Endothelial cell of umbilical vein (primary cell): Measurements from ENCODE around the gene UHRF1. TPM values are rescaled to one million over a fixed set of nuclear protein-coding genes. Genes with fewer than 3 reads are reported as not detected.

Experiments used
- BruUV-seq: library from RNA; stranded (reverse); fragments of 400-500 nt; replicated peaks from 2 replicates; lab custom pipeline; 2021; lab: Mats Ljungman, UMichigan
- CTCF ChIA-PET: fragments of 300-600, 350-600 bp; sonication (Branson Sonifier 250); formaldehyde crosslinking; loops from one replicate; lab custom pipeline; 2021; ENCODE audit warnings: antibody characterized with exemption, inconsistent platforms; lab: Charles Lee
- POLR2A ChIA-PET: fragments of 300-600, 350-600 bp; sonication (Branson Sonifier 250); formaldehyde crosslinking; loops from one replicate; lab custom pipeline; 2021; ENCODE audit warnings: antibody characterized with exemption, inconsistent platforms; lab: Charles Lee
- DNase-seq: peaks from one replicate; pipeline ENCODE4 v3.0.0-alpha.2; 2011; ENCODE audit warnings: low read depth, low spot score
- FAIRE-seq: peaks from 2 replicates; lab custom pipeline; 2011; peaks lifted over from hg19 to GRCh38; lab: Jason Lieb, UNC
- H2AFZ ChIP-seq: 2 replicates; pipeline ENCODE4 v1.6.0; 2012; ENCODE audit warnings: low read depth, low read length, control low read depth, inconsistent platforms
- H3K27ac ChIP-seq: 2 replicates; pipeline ENCODE4 v1.5.1; 2011; ENCODE audit warnings: low read depth, mild to moderate bottlenecking, control low read depth, low read length, moderate library complexity; ENCODE audit not compliant: insufficient read depth
- H3K27me3 ChIP-seq, 2 experiments: 2 replicates each; pipeline versions ENCODE4 v1.6.0 to v1.6.1; 2011; ENCODE audit warnings: low read length in 2 of 2, mixed read lengths in 1 of 2; ENCODE audit not compliant: control insufficient read depth in 2 of 2, insufficient read depth in 2 of 2
- H3K36me3 ChIP-seq, 2 experiments: 2 replicates in 1 of 2; 3 replicates in 1 of 2; pipeline ENCODE4 v1.5.1; 2011; ENCODE audit warnings: low read length in 2 of 2, mild to moderate bottlenecking in 1 of 2, moderate library complexity in 1 of 2; ENCODE audit not compliant: control insufficient read depth in 2 of 2, insufficient read depth in 2 of 2; ENCODE audit errors: extremely low read depth in 1 of 2
- H3K4me1 ChIP-seq: 3 replicates; pipeline ENCODE4 v1.5.1; 2011; ENCODE audit warnings: mild to moderate bottlenecking, low read length; ENCODE audit not compliant: control insufficient read depth, insufficient read depth; ENCODE audit errors: extremely low read depth
- H3K4me2 ChIP-seq: 2 replicates; pipeline ENCODE4 v1.6.1; 2011; ENCODE audit warnings: low read length, control low read depth, mixed read lengths; ENCODE audit not compliant: insufficient read depth
- H3K4me3 ChIP-seq, 3 experiments: fragments of 200-600 bp in 1 of 3; sonication (generic), shearing (Covaris generic) in 1 of 3; replicated peaks in 1 of 3; 2 replicates each; pipeline ENCODE4 v1.5.1; 2011 to 2016; ENCODE audit warnings: control low read depth in 3 of 3, low read length in 3 of 3, mild to moderate bottlenecking in 2 of 3, inconsistent platforms in 1 of 3, low read depth in 1 of 3, moderate library complexity in 1 of 3; ENCODE audit not compliant: insufficient read depth in 1 of 3
- H3K79me2 ChIP-seq: 2 replicates; pipeline ENCODE4 v1.6.0; 2012; ENCODE audit warnings: low read length, inconsistent platforms; ENCODE audit not compliant: control insufficient read depth, insufficient read depth
- H3K9ac ChIP-seq: replicated peaks from 2 replicates; pipeline ENCODE3; 2011; ENCODE audit warnings: low read length, control low read depth; ENCODE audit not compliant: insufficient read depth; ENCODE audit errors: extremely low read depth
- H3K9me1 ChIP-seq: replicated peaks from 3 replicates; pipeline ENCODE4 v1.6.0; 2011; ENCODE audit warnings: mild to moderate bottlenecking, low read length; ENCODE audit not compliant: control insufficient read depth, insufficient read depth; ENCODE audit errors: extremely low read depth
- H3K9me3 ChIP-seq: replicated peaks from 2 replicates; pipeline ENCODE4 v1.5.1; 2012; ENCODE audit warnings: low read length, inconsistent platforms; ENCODE audit not compliant: control insufficient read depth, insufficient read depth
- H4K20me1 ChIP-seq: replicated peaks from 2 replicates; pipeline ENCODE3; 2011; ENCODE audit warnings: mild to moderate bottlenecking, low read length; ENCODE audit not compliant: control insufficient read depth, insufficient read depth; ENCODE audit errors: extremely low read depth
- CTCF ChIP-seq, 2 donors: IDR thresholded peaks; 1 replicate in 1 of 2; 2 replicates in 1 of 2; pipeline ENCODE4 v1.5.1; 2011; ENCODE audit warnings: low read length in 2 of 2, mild to moderate bottlenecking in 2 of 2, moderate library complexity in 2 of 2, control low read depth in 1 of 2, inconsistent platforms in 1 of 2, low read depth in 1 of 2; ENCODE audit not compliant: insufficient read depth in 1 of 2; ENCODE audit errors: extremely low read depth in 1 of 2
- EZH2 ChIP-seq: IDR thresholded peaks from 2 replicates; pipeline ENCODE4 v1.6.1; 2012; ENCODE audit warnings: borderline replicate concordance, low read depth, mild to moderate bottlenecking, moderate library complexity, low read length, inconsistent platforms; ENCODE audit not compliant: severe bottlenecking
- FOS ChIP-seq: IDR thresholded peaks from 2 replicates; pipeline ENCODE4 v1.6.1; 2011; ENCODE audit warnings: mild to moderate bottlenecking, low read length, moderate library complexity, borderline replicate concordance; ENCODE audit not compliant: insufficient read depth
- JUN ChIP-seq: IDR thresholded peaks from 2 replicates; pipeline ENCODE4 v1.6.1; 2011; ENCODE audit warnings: borderline replicate concordance, low read depth; ENCODE audit not compliant: insufficient read length, insufficient read depth
- MAX ChIP-seq: IDR thresholded peaks from 2 replicates; pipeline ENCODE4 v1.6.1; 2011; ENCODE audit not compliant: insufficient read depth, insufficient read length
- MYC ChIP-seq: IDR thresholded peaks from one replicate; pipeline ENCODE4 v1.6.1; 2011; ENCODE audit warnings: mild to moderate bottlenecking, low read depth, low read length
- POLR2A ChIP-seq: IDR thresholded peaks from 2 replicates; pipeline ENCODE4 v1.6.1; 2012; ENCODE audit warnings: low read depth, mild to moderate bottlenecking, control low read depth, low read length
- POLR2AphosphoS5 ChIP-seq: IDR thresholded peaks from 2 replicates; pipeline ENCODE4 v1.6.1; 2012; ENCODE audit warnings: low read depth, mild to moderate bottlenecking, control low read depth, low read length, moderate library complexity; ENCODE audit not compliant: insufficient read depth
- dilution Hi-C: fragments of 300-500 bp; cut with MboI; formaldehyde crosslinking; loops from one replicate; pipeline ENCODE4 v1.15.0; 2019; ENCODE audit warnings: low sequenced_read_pairs; ENCODE audit not compliant: extremely low pct_ligation_motif_present
- intact Hi-C: fragments of 100-400 bp; cut with micrococcal nuclease; formaldehyde crosslinking; loops from one replicate; pipeline ENCODE4 v1.10.0; 2022
- polyA plus RNA-seq, 4 experiments: library from polyadenylated mRNA; depleted of rRNA in 3 of 4; stranded (reverse) in 3 of 4; unstranded in 1 of 4; fragments of >200 nt; gene quantifications; 2 replicates each; pipeline versions ENCODE4 v1.2.1 to v1.2.3, GENCODE V29; 2011 to 2012; ENCODE audit warnings: missing spikeins in 1 of 4
- total RNA-seq: library from RNA; stranded (reverse); gene quantifications from 2 replicates; pipeline ENCODE4 v1.2.3, GENCODE V29; 2021

UHRF1 gene
- total and polyA plus RNA-seq, 2 donors (not counting 3 experiments of a cell fraction or from before 2014, with no cell fraction given) = 13.3 to 76.8 TPM

GRCh38 chr19:4970558-4971423 lies 61.5 kb downstream of the UHRF1 start:
- peak; percentile 43 for DNase-seq
- Histone ChIP-seq H3K9me3 (no peaks in the 10 kb centered on the region), H3K9ac (no peak overlapping the region), H4K20me1 (no peaks in the 10 kb centered on the region), H3K27ac (no peak overlapping the region), H3K9me1 (no peaks in the 10 kb centered on the region), H3K4me2 (peak overlapping the region; percentile 80), H3K79me2 (peaks cover 42% of the 10 kb centered on the region), H3K36me3 (no peaks in the 10 kb centered on the region), H2AFZ (no peak overlapping the region), H3K4me3 (peak overlapping the region in 2 of 3 experiments; percentile 48 to 54), H3K27me3 (no peaks in the 10 kb centered on the region), H3K4me1 (peaks cover 23% of the 10 kb centered on the region)
- ChIA-PET CTCF (interaction anchor here (0.9 to 1.9 kb wide), 9 partner anchors 12 to 162 kb away, joined by 3 to 10 read pairs (median 5); no protein-coding TSS in a partner anchor), POLR2A (no interaction called here)
- TF ChIP-seq MYC = no peak
- TF ChIP-seq FOS = no peak
- no peak for TF ChIP-seq POLR2A
- no peak for TF ChIP-seq JUN
- TF ChIP-seq EZH2 = no peak
- no peak for TF ChIP-seq CTCF (IDR thresholded peaks at IDR 0.05; ENCODE audit: extremely low read depth in 1 of 2, insufficient read depth in 1 of 2, low read depth in 1 of 2, low read length in 2 of 2)
- no peak for TF ChIP-seq POLR2AphosphoS5
- TF ChIP-seq MAX = no peak
- BruUV-seq = no TSS peak
- intact Hi-C loops (loop anchor here (2.0 kb wide), 1 partner anchor 60 kb away; no protein-coding TSS in a partner anchor), dilution Hi-C loops (no loop called here)
- FAIRE-seq = no peak
